Astrocyte (in vitro differentiated cells and primary cell): Measurements from ENCODE around the gene UBASH3A. TPM values are rescaled to one million over a fixed set of nuclear protein-coding genes. Genes with fewer than 3 reads are reported as not detected.

Experiments used
- DNase-seq: peaks from one replicate; pipeline ENCODE4 v3.0.0-alpha.2; 2010; ENCODE audit warnings: low read depth
- FAIRE-seq: peaks from 2 replicates; lab custom pipeline; 2011; peaks lifted over from hg19 to GRCh38; lab: Jason Lieb, UNC
- H2AFZ ChIP-seq: 2 replicates; pipeline ENCODE4 v1.6.0; 2012; ENCODE audit warnings: low read depth, low read length, inconsistent platforms
- H3K27ac ChIP-seq: 2 replicates; pipeline ENCODE4 v1.5.1; 2011; ENCODE audit warnings: low read depth, low read length, inconsistent platforms
- H3K27me3 ChIP-seq: 2 replicates; pipeline ENCODE4 v1.6.0; 2011; ENCODE audit warnings: low read length, inconsistent platforms; ENCODE audit not compliant: insufficient read depth
- H3K36me3 ChIP-seq: 2 replicates; pipeline ENCODE4 v1.5.1; 2011; ENCODE audit warnings: low read length, inconsistent platforms; ENCODE audit not compliant: insufficient read depth
- H3K4me1 ChIP-seq: 2 replicates; pipeline ENCODE4 v1.5.1; 2011; ENCODE audit warnings: low read length, inconsistent platforms; ENCODE audit not compliant: insufficient read depth
- H3K4me2 ChIP-seq: 2 replicates; pipeline ENCODE4 v1.6.0; 2012; ENCODE audit warnings: low read length, inconsistent platforms
- H3K4me3 ChIP-seq: 2 replicates; pipeline ENCODE4 v1.5.1; 2011; ENCODE audit warnings: low read depth, mild to moderate bottlenecking, low read length, inconsistent platforms; ENCODE audit not compliant: insufficient read depth
- H3K79me2 ChIP-seq: 2 replicates; pipeline ENCODE4 v1.6.0; 2012; ENCODE audit warnings: mild to moderate bottlenecking, low read length, inconsistent platforms; ENCODE audit not compliant: insufficient read depth
- H3K9ac ChIP-seq: 2 replicates; pipeline ENCODE4 v1.6.0; 2012; ENCODE audit warnings: mild to moderate bottlenecking, low read length, inconsistent platforms
- H3K9me3 ChIP-seq: 2 replicates; pipeline ENCODE4 v1.5.1; 2012; ENCODE audit warnings: low read depth, mild to moderate bottlenecking, low read length, inconsistent platforms; ENCODE audit not compliant: insufficient read depth
- H4K20me1 ChIP-seq: 2 replicates; pipeline ENCODE4 v1.6.0; 2012; ENCODE audit warnings: low read length, inconsistent platforms; ENCODE audit not compliant: insufficient read depth
- H3K27ac Mint-ChIP-seq: one replicate; pipeline ENCODE4 v1.8.0; 2021; ENCODE audit warnings: mild to moderate bottlenecking, mixed read lengths; ENCODE audit not compliant: unreplicated experiment
- H3K27me3 Mint-ChIP-seq: one replicate; pipeline ENCODE4 v1.8.0; 2021; ENCODE audit warnings: low read depth, mixed read lengths; ENCODE audit not compliant: unreplicated experiment
- H3K36me3 Mint-ChIP-seq: one replicate; pipeline ENCODE4 v1.8.0; 2021; ENCODE audit warnings: low read depth, mixed read lengths; ENCODE audit not compliant: unreplicated experiment
- H3K4me1 Mint-ChIP-seq: one replicate; pipeline ENCODE4 v1.8.0; 2021; ENCODE audit warnings: low read depth, mixed read lengths; ENCODE audit not compliant: unreplicated experiment
- H3K4me3 Mint-ChIP-seq: one replicate; pipeline ENCODE4 v1.8.0; 2021; ENCODE audit warnings: mild to moderate bottlenecking, moderate library complexity, mixed read lengths; ENCODE audit not compliant: unreplicated experiment
- H3K9me3 Mint-ChIP-seq: one replicate; pipeline ENCODE4 v1.8.0; 2021; ENCODE audit warnings: mild to moderate bottlenecking, mixed read lengths; ENCODE audit not compliant: unreplicated experiment
- EZH2 ChIP-seq: IDR thresholded peaks from 2 replicates; pipeline ENCODE4 v1.6.1; 2012; ENCODE audit warnings: mild to moderate bottlenecking, low read length, inconsistent platforms; ENCODE audit not compliant: insufficient read depth
- total RNA-seq: library from RNA; stranded (reverse); gene quantifications from 2 replicates; pipeline ENCODE4 v1.2.1, GENCODE V29; 2021
- TF ChIP-seq, protein P1 (sequence below): IDR thresholded peaks from 2 replicates; pipeline ENCODE4 v1.5.1; 2011; ENCODE audit warnings: low read depth, mild to moderate bottlenecking, inconsistent platforms, low read length, moderate library complexity; ENCODE audit not compliant: insufficient read depth

UBASH3A gene
- total RNA-seq, 1 donor from 2014 or later: not detected

DNA sequence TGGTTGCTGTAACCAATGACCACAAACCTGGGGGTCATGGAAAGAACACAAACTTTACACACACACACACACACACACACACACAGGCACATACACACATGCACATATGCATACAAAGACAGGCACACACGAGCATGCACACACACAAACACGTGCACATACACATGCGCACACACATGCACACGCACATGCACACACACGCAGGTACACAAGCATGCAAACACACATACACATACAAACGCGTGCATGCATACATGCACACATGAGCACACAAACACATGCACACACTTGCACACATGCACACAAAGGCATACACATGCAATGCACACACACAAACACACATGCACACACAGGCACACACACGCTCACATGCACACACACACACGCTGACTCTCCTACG is 44.0 kb downstream of the UBASH3A start:
- no peak overlapping the region for H3K4me3 Mint-ChIP-seq
- Histone ChIP-seq H3K79me2 (no peaks in the 10 kb centered on the region), H4K20me1 (no peaks in the 10 kb centered on the region), H3K4me1 (no peaks in the 10 kb centered on the region), H3K27ac (no peak overlapping the region), H3K4me3 (no peak overlapping the region), H3K9ac (no peak overlapping the region), H2AFZ (no peak overlapping the region), H3K27me3 (no peaks in the 10 kb centered on the region), H3K4me2 (no peak overlapping the region), H3K9me3 (peaks cover 5% of the 10 kb centered on the region), H3K36me3 (no peaks in the 10 kb centered on the region)
- H3K36me3 Mint-ChIP-seq: no peaks in the 10 kb centered on the region
- FAIRE-seq (no peak), DNase-seq (no peak)
- TF ChIP-seq EZH2: no peak
- TF ChIP-seq, protein P1, sequence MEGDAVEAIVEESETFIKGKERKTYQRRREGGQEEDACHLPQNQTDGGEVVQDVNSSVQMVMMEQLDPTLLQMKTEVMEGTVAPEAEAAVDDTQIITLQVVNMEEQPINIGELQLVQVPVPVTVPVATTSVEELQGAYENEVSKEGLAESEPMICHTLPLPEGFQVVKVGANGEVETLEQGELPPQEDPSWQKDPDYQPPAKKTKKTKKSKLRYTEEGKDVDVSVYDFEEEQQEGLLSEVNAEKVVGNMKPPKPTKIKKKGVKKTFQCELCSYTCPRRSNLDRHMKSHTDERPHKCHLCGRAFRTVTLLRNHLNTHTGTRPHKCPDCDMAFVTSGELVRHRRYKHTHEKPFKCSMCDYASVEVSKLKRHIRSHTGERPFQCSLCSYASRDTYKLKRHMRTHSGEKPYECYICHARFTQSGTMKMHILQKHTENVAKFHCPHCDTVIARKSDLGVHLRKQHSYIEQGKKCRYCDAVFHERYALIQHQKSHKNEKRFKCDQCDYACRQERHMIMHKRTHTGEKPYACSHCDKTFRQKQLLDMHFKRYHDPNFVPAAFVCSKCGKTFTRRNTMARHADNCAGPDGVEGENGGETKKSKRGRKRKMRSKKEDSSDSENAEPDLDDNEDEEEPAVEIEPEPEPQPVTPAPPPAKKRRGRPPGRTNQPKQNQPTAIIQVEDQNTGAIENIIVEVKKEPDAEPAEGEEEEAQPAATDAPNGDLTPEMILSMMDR: no peak
- H3K27me3 Mint-ChIP-seq: peaks cover 31% of the 10 kb centered on the region
- H3K9me3 Mint-ChIP-seq: no peaks in the 10 kb centered on the region
- H3K27ac Mint-ChIP-seq: no peak overlapping the region
- H3K4me1 Mint-ChIP-seq: no peaks in the 10 kb centered on the region

DNA sequence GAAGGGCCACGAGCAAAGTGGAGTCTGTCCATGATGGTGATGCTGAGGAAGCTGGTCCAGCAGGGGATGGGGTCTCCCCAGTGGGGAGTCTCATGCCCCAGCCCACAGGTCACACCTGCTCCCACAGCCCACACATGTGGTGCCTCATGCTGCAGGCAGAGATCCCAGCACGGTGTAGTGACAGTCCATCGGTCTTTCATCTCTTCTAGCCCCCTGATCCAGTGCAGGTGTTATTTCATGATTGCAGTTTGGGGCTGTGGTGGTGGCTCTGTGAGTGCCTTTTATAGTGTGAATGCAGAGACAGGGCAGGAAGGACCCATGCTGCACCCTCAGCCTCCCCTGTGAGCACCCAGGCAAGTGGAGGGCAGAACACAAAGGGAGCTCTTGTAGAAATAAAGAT is 45.0 kb downstream of the UBASH3A start:
- no peak for FAIRE-seq
- H2AFZ ChIP-seq: no peak overlapping the region

DNA sequence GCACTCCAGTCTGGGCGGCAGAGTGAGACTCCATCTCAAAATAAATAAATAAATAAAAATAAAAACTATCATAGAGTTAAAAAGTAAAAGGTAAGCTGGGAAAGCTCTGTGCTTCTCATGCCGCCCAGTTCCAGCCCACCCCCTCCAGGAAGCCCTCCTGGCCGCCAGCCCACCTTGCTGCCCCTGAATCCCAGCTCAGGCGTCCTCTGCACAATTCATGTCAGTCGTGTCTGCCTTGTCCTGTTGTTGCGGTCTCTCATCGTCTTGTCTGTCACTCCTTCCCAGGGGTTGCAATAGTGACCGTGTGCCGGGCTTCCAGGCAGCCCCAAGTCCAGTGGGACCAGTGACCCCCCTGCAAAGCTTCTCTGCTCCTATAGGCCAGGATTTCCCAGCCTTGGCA is 48.2 kb downstream of the UBASH3A start:
- Mint-ChIP-seq H3K4me1 (peaks cover 10% of the 10 kb centered on the region), H3K27ac (no peak overlapping the region), H3K27me3 (peaks cover 13% of the 10 kb centered on the region), H3K9me3 (no peaks in the 10 kb centered on the region), H3K36me3 (no peaks in the 10 kb centered on the region), H3K4me3 (no peak overlapping the region)
- Histone ChIP-seq H3K27ac (no peak overlapping the region), H3K4me1 (peaks cover 3% of the 10 kb centered on the region), H3K4me2 (no peak overlapping the region), H3K9ac (no peak overlapping the region), H3K36me3 (no peaks in the 10 kb centered on the region), H3K27me3 (no peaks in the 10 kb centered on the region), H2AFZ (no peak overlapping the region), H3K79me2 (no peaks in the 10 kb centered on the region), H4K20me1 (no peaks in the 10 kb centered on the region), H3K4me3 (no peak overlapping the region), H3K9me3 (peaks cover 5% of the 10 kb centered on the region)
- FAIRE-seq (no peak), DNase-seq (no peak)
- TF ChIP-seq EZH2: no peak
- TF ChIP-seq, protein P1: no peak

More for the DNA sequence above, 45.0 kb downstream of the UBASH3A start:
- Mint-ChIP-seq H3K27me3 (peaks cover 25% of the 10 kb centered on the region), H3K9me3 (no peaks in the 10 kb centered on the region), H3K4me1 (peaks cover 4% of the 10 kb centered on the region), H3K27ac (no peak overlapping the region), H3K36me3 (no peaks in the 10 kb centered on the region), H3K4me3 (no peak overlapping the region)
- H3K79me2 ChIP-seq: no peaks in the 10 kb centered on the region
- no peak for DNase-seq
- H3K4me1 ChIP-seq: no peaks in the 10 kb centered on the region
- no peak overlapping the region for H3K4me3 ChIP-seq
- TF ChIP-seq EZH2: no peak
- TF ChIP-seq, protein P1: no peak
- H3K27ac ChIP-seq: no peak overlapping the region
- no peaks in the 10 kb centered on the region for H3K36me3 ChIP-seq
- no peak overlapping the region for H3K9ac ChIP-seq
- H3K27me3 ChIP-seq: no peaks in the 10 kb centered on the region
- peaks cover 5% of the 10 kb centered on the region for H3K9me3 ChIP-seq
- H4K20me1 ChIP-seq: no peaks in the 10 kb centered on the region
- H3K4me2 ChIP-seq: no peak overlapping the region
